Measurements from ENCODE around the gene NBAS.

DNA sequence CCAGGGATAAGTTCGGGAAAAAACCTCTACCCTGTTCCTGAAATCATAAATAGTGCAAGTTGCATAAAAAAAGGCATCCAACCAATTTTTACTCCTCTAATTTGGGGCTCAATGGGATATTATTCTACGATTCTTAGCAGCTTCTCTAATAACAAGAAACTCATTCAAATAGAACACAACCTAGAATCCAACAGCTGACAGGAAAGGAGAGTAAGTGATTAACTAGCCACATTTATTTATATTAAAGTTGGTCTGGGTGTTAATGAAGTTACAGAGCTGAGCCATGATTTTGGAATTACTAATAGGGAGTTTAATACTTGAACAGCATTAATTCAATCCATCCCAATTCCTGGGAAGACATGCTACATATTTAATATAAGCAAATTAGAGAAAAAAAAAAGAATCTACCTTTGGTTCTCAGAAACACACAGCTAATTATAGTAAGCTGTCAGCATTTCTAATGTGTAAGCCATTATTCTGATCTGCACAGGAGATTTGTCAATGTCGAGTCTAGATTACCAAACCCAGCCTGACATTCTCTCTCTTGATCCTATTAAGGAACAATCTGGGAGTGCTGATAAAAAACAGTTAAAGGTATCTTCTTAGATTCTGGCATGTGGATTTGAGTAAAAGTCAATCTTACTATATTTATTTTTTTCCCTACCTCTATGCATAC lies 267.7 kb downstream of the NBAS start:
- TF ChIP-seq, protein P1, sequence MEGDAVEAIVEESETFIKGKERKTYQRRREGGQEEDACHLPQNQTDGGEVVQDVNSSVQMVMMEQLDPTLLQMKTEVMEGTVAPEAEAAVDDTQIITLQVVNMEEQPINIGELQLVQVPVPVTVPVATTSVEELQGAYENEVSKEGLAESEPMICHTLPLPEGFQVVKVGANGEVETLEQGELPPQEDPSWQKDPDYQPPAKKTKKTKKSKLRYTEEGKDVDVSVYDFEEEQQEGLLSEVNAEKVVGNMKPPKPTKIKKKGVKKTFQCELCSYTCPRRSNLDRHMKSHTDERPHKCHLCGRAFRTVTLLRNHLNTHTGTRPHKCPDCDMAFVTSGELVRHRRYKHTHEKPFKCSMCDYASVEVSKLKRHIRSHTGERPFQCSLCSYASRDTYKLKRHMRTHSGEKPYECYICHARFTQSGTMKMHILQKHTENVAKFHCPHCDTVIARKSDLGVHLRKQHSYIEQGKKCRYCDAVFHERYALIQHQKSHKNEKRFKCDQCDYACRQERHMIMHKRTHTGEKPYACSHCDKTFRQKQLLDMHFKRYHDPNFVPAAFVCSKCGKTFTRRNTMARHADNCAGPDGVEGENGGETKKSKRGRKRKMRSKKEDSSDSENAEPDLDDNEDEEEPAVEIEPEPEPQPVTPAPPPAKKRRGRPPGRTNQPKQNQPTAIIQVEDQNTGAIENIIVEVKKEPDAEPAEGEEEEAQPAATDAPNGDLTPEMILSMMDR (IDR thresholded peaks at IDR 0.05; ENCODE audit: poor library complexity, severe bottlenecking), result no peak
- TF ChIP-seq EZH2 (IDR thresholded peaks at IDR 0.05; ENCODE audit: borderline replicate concordance, insufficient read depth, low read length, poor library complexity, severe bottlenecking), result no peak
- peak; percentile 22 for TF ChIP-seq POLR2AphosphoS5 (IDR thresholded peaks at IDR 0.05)

All from neural cell (in vitro differentiated cells).